ENCODE results near the gene GJC1. TPM values are rescaled to one million over a fixed set of nuclear protein-coding genes. Genes with fewer than 3 reads are reported as not detected.
A peak's percentile ranks its signal among the peaks of the same experiment; 100 is the strongest.

GJC1 gene
- total RNA-seq: 10 to 100 TPM in 1 of 2 donors, under 1 TPM in 1; 0.95 to 18.6 TPM
- long read RNA-seq, partial matches to known transcripts: 0 of 1 reads
- long read RNA-seq, other reads (novel, unspliced or antisense): 1 of 1 reads

DNA sequence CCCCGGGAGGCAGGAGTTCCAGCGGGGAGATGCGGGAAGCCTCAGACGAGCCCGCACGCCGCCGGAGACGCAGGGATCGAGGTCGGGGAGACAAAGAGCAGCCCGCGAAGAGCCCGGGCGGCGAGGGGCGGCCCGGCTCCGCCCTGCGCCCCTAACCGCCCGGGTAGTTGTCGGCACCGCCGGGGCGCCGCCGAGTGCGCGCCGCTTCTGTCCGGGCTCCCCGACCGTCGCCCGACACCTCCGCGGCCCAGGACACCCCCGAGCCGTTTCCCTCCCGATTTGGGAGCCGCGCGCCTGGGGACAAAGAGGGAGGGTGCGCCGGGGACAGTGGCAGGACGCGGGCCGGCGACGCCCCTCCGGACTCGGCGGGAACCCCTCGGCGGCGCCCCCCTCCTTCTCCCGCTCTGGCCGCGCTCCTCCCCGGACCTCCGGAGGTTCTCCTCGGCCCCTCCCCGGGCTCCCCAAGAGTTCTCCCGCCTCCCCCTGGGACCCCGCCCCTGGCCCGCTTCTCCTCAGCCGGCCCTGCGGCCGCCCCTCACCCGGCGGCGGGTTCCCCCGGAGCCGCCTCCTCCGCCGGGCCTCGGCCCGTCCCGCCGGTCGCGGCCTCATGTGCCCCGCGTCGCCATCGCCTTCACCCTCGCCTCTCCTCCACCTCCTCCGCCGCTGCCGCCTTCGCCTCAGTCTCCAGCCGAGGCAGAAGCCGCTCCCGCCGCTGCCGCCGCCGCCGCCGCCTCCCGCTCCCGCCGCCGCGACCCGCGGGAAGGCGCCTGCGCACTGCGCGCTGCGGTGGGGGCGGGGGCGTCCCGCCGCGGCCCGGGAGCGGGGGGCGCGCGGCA is at the start of gene GJC1:
GJC1 (minus strand) TSS at position 765 of the 836 bp plus-strand sequence. CDS start 24,470 bp downstream, outside the sequence.
- ATAC-seq: peak; percentile 23
- DNase-seq: peak; percentile 14 to 43
- intact Hi-C loops (cut with DNase I, micrococcal nuclease): no loop called here

DNA sequence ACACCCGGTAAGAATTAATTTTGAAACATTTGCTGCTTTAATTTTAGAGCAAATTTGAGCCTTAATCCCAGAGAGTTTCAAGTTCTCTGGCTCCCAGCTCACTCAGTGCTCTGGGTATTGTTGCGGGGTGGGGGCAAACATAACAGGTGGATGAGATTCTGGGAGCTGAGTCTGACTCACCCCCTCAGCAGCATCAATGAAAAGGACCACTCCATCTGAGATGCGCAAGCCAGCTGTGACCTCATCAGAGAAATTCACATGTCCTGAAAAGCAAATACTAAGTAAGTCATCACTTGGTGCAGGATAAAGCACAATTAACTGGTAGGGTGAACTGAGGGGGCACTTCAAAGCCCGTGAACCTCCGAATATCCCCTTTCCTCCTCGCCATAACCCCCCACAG is 49.3 kb upstream of the GJC1 start:
- no peak for ATAC-seq
- DNase-seq: no peak
- intact Hi-C loops (cut with DNase I, micrococcal nuclease): no loop called here

DNA sequence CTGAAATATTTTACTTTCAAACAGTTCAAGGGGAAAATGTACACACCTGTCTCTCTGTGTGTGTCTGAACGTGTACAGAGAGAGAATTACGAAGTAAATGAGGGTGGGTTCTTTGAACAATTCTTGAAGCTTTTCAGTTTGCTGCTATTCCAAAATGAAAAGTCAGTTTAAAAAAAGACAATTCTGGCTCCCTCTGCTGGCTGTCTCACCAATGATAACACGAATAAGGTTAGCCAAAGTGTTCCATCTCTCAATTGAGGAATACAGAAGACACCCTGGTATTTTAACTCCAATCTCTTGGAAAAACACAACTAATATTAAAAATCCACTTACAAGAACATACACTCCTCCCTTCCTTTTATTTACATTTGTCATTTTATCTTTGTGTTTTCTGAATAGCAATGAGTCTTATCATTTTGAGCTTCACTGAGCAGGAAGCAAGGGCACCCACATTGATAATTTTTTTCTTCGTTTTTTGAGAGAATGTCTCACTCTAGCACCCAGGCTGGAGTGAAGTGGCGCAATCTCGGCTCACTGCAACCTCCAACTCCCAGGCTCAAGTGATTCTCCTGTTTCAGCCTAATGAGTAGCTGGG is 48.6 kb upstream of the GJC1 start:
- DNase-seq: peak in 1 of 2 donors; percentile 30
- intact Hi-C loops (cut with DNase I, micrococcal nuclease): no loop called here
- ATAC-seq: no peak

DNA sequence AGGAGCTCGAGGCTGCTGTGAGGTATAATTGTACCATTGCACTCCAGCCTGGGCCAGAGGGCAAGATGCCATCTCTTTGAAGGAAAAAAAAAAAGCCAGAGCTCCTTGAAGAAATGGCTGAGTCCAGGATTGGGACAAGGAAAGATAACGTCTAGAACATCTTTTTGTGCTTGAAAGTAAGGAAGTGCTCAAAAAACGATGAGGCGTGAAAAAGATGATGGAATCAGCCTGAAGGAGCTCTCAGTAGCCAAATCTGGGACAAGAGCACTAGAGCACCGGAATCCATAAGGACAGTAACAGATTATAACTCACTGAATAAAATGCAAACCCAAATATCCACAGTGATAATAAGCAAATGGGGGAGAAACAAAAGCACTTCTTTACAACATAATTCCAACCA is 47.0 kb upstream of the GJC1 start:
- intact Hi-C loops (cut with DNase I, micrococcal nuclease): no loop called here
- ATAC-seq: no peak

DNA sequence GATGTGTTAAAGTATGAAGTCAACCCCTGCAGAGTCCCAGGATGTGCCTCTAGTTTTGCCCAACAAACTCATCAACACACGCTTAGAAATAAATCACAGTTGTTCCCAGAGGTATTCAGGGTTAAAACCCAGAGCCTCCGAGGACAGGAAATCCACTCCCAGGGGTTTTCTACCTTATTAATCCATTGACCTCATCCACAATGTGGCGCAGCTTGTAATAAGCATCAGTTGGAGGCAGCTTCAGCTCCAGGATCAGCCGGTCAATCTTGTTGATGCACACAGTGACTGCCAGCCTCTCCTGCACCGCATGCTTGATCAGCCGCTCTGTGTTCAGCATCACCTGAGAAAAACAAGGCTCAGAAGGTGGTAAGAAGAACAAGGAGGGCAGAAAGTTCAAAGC is 45.7 kb upstream of the GJC1 start:
- intact Hi-C loops (cut with DNase I, micrococcal nuclease): no loop called here
- no peak for ATAC-seq
- no peak for DNase-seq

More for the DNA sequence above, 47.0 kb upstream of the GJC1 start:
- no peak for DNase-seq

DNA sequence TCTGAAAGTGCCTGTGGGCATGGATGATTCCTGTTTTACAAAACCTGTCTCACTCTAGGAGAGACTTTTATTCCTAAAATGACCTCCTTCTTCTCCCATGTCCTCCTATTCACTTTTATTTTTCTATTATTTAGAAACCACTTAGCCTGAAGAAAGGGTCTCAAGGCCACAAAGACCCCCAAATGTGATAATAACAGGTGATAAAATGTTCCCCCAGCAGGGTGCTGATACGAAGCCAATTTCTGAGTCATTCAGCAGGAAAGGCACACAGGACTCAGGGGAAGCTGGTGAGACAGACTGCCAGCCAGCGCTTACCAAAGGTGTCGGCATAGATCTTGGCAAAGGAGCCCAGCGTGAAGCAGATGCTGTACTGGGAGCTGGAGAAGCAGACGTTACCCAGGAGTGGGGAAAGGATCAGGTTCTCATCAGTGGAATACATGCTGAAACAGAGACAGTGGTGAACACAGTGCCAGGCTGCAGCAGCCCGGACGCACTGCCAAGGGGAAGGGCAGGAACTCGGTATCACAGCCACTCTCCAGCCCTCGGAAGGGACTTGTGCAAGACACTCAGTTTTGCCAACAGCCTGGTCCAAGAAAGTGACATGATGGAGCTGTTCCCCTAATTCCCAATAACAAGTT is 42.2 kb upstream of the GJC1 start:
- intact Hi-C loops (cut with DNase I, micrococcal nuclease): no loop called here
- DNase-seq (peak in 1 of 2 donors; percentile 68), ATAC-seq (peak; percentile 21)

DNA sequence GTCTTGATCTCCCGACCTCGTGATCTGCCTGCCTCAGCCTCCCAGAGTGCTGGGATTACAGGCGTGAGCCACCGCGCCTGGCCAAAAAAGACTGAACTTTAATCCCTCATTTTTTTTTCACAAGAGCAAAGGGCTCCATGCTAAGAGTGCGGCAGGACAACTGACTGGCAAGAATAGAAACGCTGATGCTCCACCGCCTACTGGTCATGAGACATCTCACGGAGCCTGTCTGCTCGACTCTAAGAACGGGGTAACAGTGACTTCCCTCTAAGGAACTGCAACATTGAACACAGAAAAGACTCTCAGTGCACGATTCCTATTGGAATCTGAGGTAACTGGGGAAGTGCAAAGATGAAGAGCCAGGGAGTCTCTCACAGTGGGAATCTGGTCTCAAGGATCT is 41.5 kb upstream of the GJC1 start:
- DNase-seq (no peak), ATAC-seq (no peak)
- intact Hi-C loops (cut with DNase I, micrococcal nuclease): no loop called here

DNA sequence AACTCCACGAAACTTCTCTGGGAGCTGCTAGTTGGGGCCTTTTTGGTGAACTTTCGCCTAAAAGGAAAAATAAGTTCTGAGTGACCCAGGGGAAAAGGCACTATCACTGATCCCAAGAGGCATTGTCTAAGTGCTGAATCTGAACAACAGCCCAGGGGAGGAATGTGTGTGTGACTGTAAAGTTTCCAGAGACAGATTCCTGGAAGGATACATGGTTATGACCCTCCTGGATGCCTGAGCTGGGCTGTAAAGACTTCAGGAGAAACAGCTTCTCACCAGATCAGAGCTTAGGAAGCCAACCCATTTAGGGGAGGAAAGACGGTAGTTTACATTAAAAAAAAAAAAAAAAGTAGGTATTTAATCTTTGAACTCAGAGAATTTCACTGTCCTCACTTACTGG is 37.8 kb upstream of the GJC1 start:
- DNase-seq: no peak
- intact Hi-C loops (cut with DNase I, micrococcal nuclease): loop anchor here in 1 of 2 donors (5.0 kb wide), 1 partner anchor 91 kb away; no protein-coding TSS in a partner anchor
- ATAC-seq: no peak

DNA sequence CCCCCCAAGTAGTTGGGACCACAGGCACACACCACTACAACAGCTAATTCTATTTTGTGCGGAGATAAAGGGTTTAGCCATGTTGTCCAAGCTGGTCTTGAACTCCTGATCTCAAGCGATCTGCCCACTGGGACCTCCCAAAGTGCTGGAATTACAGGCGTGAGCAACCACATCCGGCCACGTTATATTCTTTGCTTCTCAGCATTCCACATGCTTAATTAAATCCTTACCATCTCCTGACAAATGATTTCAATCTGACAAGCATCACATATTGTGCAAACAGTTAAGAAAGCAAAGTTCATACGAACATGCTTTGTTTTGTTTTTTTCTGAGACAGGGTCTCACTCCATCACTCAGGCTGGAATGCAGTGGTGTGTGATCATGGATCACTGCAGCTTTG is 35.8 kb upstream of the GJC1 start:
- DNase-seq (no peak), ATAC-seq (no peak)
- intact Hi-C loops (cut with DNase I, micrococcal nuclease): loop anchor here in 1 of 2 donors (5.0 kb wide), 1 partner anchor 89 kb away; no protein-coding TSS in a partner anchor

DNA sequence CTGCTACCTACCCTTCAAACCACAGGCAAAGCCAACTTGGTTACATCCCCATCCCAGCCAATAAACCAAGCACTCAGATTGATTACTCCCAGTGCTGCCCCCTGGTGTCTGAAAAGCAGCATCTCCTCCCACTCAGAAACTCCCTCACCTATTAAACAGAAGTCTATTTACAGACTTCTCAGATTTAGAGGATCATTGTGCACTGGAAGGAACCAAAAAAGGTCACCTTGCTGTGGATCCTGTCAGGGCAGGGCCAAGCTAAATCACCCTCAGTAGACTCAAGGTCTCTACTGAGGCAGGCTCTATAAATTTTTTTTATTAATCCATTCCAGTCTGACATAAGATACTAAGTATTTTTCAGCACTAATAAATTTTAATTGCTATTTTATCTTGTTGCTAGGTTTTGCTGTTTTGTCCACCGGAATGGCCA is 35.2 kb upstream of the GJC1 start:
- intact Hi-C loops (cut with DNase I, micrococcal nuclease): loop anchor here in 1 of 2 donors (5.0 kb wide), 1 partner anchor 88 kb away; no protein-coding TSS in a partner anchor
- DNase-seq (peak; percentile 49 to 70), ATAC-seq (peak; percentile 83)

DNA sequence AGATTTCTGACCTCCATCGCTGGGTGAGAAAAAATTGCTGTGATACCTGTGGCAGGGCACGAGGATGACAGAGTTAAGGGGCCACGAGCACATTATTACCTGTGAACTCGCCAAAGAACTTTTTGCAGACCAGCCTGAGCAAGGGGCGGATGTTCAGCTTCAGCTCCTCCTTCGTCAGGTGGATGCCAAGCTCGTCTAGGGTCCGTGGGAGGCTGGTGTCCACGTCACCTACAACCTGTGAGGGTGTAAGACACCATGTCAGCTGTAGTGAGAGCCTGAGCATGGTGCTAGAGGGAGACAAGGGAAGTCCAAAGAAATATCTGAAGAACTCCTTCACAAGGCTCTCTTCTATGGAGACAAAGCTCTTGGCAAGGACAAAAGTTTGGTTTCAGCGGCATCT is 34.7 kb upstream of the GJC1 start:
- DNase-seq (no peak), ATAC-seq (peak; percentile 25)
- intact Hi-C loops (cut with DNase I, micrococcal nuclease): loop anchor here (5.0 kb wide), 1 partner anchor 88 kb away; no protein-coding TSS in a partner anchor

DNA sequence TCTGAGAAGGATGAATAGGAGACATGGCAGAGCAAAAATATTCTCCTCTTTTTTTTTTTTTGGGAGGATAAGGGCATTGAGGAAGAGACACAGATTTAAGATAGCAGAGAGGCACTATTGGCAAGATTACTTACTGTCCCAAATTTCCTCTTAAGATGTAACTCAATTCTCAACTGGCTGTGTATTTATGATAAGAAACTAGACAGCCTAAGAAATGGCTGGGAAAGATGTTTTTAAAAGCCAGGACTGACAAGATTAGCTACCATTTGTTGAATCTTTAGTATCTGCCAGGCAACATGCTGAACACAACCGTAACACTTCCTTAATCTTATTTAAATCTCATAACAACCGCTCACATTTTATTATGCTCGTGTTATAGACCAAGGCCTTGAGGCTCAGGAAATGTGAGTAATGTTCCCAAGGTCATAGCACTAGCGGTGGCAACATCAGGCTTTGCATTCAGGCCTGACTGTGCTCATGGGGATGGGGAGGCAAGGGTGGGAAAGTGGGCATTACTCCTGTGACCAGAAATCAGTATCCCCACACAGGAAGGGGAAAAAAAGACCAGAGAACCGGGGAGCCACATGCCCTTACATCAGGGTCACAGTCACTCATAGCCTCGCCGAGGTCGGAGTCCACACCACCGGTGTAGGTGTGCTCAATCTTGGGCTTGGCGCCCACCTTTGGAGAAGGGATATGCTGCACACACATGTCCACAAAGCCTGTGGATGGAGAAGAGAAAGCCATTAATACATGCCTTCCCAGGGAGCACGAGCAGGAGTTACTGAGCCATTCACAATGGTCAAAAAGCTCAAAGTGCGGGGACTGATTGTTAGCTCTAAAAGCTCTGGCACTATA is 33.2 kb upstream of the GJC1 start:
- DNase-seq (no peak), ATAC-seq (peak; percentile 32)
- intact Hi-C loops (cut with DNase I, micrococcal nuclease): loop anchor here in 1 of 2 donors (5.0 kb wide), 1 partner anchor 86 kb away; no protein-coding TSS in a partner anchor

DNA sequence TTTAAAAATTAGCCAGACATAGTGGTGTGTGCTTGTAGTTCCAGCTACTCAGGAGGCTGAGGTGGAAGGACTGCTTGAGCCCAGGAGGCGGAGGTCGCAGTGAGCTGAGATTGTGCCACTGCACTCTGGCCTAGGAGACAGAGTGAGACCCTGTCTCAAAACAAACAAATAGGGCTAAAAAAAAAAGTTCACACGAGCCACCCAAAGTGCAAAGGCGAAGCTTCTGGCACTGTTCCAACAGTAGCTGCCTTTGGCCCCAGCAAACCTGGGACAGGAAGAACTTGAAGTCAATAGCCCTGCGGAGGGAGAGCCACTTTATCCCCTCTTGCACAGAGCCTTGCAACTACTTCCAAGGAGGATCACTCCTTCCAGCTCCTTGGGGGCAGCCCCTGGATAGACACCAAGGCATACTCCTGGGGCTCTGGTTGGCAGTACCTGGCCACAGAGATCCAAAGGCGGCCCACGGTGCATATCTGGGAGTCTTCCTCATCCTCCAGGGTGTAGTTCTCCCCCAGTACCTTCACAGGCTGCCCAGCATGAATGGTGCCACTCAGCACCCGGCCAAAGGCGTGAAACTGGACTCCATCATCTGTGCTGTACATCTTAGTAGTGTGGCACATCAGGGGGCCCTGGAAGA is 32.3 kb upstream of the GJC1 start:
- DNase-seq: no peak
- peak; percentile 16 for ATAC-seq
- intact Hi-C loops (cut with DNase I, micrococcal nuclease): loop anchor here in 1 of 2 donors (5.0 kb wide), 1 partner anchor 85 kb away; no protein-coding TSS in a partner anchor

DNA sequence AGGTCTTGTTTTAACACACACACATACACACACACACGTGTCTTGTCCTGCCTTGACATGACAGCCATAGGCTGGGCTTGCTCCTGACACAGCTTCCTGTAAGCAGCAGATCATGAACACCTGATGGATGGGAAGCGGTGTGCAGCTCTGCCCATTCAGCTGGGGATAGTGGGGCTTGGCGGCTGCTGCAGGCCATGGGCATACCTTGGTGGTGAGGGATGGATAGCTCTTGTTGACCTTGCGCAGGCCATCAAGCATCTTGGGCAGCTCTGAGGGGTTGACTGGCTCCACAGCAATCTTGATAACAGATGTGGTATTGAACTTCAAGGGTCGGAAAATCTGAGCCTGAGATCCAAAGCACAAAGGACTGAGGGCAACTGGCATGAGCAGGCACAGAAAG is 29.6 kb upstream of the GJC1 start:
- ATAC-seq: no peak
- no peak for DNase-seq
- intact Hi-C loops (cut with DNase I, micrococcal nuclease): loop anchor here in 1 of 2 donors (5.0 kb wide), 1 partner anchor 82 kb away; no protein-coding TSS in a partner anchor

DNA sequence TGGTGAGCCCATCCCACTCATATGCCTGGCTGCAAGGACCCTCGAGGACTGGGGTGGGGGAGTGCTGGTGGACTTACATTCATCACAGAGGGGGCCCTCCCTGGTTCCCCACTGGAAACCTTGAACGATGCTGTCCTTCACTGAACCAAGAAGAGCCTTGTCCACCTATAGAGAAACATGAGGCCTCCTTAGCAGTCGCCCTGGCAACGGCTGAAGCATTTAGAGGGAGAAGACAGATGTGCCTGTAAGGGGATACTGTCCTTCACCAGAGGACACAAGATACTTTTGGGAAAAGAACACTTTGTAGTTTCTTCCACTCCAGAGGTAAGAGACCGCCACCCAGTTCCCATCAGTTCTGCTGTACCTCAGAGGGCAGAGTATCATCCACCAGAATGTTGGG is 24.1 kb upstream of the GJC1 start:
- DNase-seq (no peak), ATAC-seq (no peak)
- intact Hi-C loops (cut with DNase I, micrococcal nuclease): no loop called here

DNA sequence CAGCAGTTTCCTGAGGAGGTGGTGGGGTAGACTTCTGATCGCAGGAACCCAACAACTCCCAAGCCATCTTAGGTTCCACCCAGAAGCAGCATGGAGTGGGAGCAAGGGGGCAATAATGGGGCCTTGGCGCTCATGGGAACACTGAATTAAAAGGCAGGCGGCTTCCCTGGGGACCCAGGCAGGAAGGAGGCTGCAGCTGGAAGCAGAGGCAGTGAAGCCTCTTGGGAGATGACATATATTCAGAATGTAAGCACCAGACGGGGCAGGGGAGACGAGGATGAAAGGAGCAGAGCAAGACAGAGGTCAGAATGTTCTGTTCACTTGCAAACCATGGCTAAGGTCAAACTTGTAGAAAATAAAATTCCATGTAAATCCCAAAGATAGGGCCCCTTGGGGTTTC is 20.5 kb upstream of the GJC1 start:
- intact Hi-C loops (cut with DNase I, micrococcal nuclease): no loop called here
- ATAC-seq: no peak

DNA sequence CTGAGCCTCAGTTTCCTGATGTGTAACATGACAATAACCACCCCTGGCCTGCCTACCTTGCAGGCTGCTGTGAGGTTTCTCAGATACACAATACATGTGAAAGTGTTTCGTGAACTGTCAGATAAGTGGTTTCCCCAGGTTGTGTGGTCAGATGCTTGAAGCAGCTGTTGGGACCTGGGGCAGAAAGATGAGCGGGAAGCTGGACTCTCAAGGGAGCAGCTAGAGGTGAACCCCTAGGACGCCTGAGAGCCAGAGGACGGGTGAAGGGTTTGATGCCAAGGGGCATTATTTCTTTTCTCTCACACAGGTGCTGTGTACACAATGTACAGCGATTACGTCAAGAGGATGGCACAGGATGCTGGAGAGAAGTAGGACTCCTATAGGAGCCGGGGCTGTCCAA is 19.9 kb upstream of the GJC1 start:
- DNase-seq (no peak), ATAC-seq (peak; percentile 5)
- intact Hi-C loops (cut with DNase I, micrococcal nuclease): no loop called here

More for the DNA sequence above, 20.5 kb upstream of the GJC1 start:
- DNase-seq: no peak

DNA sequence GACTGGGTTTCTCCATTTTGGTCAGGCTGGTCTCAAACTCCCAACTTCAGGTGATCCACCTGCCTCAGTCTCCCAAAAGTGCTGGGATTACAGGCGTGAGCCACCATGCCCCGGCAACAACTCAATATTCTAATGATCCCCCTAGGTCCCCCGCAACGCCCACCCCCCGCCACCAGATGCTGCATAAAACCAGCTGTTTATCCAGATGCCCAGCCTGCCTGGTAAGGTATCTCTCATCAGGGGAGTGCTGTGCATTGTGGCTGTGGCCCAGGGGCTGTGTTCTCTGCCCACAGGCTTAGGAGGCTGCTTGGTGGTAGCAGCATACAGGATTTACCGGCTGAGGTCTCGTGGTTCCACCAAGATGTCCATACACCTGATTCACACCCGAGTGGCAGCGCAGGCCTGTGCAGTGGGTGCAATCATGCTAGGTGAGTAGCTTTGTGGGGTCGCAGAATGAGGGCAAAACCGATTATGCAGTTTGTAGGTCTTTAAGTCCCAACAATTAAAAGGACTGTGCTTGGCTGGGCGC is 18.9 kb upstream of the GJC1 start:
- ATAC-seq (no peak), DNase-seq (no peak)
- intact Hi-C loops (cut with DNase I, micrococcal nuclease): no loop called here

Measured in left colon (tissue), 2 donors.